ENCODE data around the gene ODAPH.

The ODAPH gene

DNA sequence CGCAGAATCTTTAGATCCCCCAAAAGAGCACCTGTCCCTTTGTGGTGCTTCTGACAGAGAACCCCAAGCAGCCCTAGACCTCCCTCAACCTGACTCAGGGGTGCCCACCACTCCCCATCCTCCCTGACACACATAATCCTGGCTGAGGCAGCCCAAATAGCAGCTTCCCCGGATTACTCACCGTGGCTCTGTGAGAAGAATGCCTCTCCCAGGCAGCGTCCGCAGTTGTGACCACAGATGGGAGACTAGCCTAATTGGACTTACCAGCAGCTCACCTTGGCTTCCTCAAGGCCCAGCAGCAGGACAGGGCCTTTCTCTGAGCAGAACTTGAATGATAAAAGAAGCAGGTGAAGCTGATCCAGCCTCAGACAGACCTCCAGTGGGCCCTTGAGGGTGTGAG, 10.3 kb upstream of the ODAPH start:
- no peak for DNase-seq

DNA sequence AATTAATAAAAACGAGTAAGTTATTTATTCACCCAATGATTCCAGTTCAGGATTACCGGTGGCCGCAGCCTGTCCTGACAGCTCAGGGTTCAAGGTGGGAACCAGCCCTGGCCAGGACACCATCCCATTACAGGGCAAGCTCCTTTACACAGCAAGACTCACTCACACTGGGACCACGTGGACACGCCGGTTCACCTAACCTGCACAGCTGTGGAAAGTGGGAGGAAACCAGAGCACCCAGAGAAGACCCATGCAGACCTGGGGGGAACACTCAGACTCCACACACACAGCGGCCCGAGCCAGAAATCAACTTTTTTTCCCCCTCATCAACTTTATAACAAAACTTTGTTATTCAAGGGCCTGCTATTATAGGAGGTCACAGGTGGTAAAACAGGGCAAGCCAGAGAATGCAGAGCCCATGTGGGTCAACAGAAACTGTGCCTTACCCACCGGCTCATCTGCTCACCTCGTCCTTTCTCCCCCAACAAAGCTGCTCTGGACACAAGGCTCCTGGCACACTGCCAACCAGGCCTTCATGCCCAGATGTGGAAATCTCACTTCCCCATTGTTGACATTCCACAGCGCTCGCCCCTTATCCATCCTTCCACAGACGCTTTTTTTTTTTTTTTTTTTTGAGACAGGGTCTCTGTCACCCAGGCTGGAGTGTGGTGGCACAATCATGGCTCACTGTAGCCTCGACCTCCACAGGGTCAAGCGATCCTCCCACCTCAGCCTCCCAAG, 8.0 kb upstream of the ODAPH start:
- DNase-seq = no peak

DNA sequence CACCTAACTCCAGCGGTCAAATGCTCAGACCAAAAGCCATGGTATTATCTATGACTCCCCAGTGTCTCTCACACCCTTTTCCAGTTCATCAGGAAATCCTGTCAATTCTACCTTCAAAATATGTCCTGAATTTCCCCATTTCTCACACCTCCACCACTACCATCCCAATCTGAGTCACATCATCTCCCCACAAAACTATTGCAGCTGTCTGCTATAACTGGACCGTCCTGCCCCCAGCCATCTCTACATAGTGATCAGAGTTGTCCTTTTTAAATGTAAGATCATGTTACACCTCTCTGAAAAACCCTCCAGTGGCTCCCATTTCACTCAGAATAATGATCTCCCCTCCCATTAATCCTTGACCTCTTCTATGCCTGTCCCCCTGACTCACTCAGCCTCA, 6.8 kb upstream of the ODAPH start:
- no peak for DNase-seq

DNA sequence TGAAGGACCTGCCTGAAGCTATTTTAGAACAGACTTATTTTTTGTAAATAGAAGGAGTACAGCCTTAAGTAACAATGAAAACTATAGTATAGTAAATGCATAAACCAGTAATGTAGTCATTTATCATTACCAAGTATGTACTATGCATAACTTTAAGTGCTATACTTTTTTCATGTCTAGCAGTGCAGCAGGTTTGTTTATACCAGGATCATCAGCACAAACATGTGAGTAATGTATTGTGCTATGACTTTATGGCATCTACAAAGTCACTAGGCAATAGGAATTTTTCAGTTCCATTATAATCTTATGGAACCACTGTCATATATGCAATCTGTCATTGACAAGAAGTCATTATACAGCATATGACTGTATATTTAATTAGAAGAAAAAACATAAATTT, 3.4 kb upstream of the ODAPH start:
- DNase-seq = no peak

DNA sequence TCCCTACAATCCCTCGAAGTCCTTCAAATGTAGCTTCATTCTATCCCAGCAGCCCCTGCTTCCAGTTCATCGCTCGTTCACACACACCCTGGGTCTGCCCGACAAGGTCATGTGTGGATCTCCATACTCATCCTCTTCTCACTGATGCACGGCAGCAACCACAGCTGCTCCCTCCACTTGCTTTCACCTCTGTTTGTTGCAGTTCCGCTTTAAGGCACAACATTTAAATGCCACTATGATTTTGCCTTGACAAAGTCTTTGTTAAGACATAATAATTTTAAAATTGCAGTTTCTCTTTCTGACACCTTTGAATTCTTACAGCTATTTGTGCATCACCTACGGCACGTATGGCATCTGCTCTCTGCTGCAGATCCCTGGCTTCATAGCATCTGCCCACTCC, 1.8 kb downstream of the ODAPH start:
- DNase-seq = no peak

DNA sequence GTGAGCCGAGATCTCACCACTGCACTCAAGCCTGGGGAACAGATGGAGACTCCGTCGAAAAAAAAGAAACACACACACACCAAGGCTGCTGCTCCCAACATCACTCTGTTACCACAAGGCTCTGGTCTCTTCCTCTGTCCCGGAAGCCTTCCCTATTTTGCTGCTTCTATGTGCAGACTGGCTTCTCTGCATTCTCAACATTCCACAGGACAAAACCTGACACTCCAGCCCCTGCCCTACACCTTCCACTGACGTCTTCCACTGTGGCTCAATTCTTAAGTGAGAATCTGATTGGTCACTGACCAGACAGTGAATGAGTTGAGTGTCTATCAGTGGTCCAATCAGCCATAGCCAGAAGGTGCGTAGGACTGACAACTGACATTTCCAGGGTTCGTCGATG, 5.9 kb downstream of the ODAPH start:
- DNase-seq = no peak

DNA sequence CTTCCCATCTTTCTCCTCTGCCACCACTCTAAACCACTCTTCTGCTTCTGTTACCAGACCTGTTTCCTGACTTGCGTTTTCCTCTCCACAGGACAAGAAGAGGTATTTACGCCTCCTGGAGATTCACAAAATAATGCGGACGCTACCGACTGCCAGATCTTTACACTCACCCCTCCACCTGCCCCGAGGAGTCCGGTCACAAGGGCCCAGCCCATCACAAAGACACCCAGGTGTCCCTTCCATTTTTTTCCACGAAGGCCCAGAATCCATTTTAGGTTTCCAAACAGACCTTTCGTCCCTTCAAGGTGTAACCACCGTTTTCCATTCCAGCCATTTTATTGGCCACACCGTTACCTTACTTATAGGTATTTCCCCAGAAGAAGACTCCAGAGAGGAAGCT, 8.2 kb downstream of the ODAPH start:
- DNase-seq = no peak

DNA sequence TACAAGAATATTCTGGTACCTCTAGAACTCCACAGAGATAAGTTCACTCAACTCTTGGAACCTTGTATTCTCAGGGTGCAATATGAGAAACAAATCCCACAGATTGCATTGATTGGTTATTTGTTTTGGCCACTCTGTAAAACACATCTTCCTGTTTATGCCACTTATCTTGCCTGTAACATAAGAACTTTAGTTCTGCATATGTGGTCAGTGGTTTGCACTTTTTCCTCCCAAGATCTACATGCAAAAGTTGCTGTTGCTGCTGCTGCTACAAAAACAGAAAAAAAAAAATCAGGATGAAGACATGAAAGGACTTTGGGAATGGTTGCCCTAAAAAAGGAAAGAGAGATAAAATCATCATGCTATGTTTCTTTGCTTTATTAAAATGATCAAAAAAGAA, 9.6 kb downstream of the ODAPH start:
- DNase-seq = no peak

DNA sequence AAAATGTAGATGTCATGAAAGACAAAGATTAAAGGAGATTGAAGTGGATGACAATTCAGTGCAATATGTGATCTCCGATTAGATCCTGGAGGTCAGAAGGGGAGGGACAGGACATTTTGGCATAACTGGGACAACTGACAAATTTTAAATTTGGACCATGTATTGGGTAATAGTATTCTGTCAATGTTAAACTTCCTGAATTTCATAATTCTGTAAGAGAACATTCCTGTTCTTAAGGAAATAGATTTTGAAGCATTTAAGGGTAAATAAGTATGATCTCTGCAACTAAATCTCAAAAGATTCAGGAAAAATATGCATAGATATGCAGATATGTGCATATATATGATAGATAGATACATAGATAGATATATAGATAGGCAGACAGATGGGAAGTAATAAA, 11.0 kb downstream of the ODAPH start:
- DNase-seq = no peak

DNA sequence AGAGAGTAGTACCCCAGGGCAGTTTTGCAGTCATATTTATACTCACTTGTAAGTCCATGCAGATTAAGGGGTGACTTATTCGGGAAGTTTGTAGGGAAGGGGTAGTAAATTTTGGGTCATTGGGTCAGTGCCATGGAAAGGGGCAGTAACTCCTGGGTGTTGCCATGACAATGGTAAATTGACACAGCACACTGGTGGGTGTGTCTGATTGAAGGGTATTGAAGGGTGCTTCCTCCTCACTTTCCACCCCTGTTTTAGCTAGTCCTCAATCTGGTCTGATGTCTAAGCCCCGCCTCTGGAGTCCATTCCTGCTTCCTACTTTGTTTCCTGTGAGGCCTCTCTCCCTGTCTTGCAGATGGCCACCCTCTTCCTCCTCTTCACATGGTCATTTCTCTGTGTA, 11.9 kb downstream of the ODAPH start:
- no peak for DNase-seq

DNA sequence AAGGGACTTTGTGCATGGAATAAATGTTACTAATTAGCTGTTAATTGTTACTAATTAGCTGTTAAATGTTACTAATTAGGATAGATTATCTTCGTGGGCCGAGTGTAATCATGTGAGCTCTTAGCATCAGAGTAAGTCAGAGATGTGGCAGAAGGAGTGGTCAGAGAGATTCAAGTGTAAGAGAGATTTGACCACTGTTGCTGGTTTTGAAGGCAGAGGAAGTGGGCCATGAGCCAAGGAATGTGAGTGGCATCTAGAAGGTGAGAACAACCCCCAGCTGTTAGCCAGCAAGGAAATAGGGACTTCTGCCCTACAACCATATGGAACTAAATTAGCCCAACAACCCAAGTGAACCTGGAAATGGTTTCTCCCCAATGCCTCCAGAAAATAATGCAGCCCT, 28.2 kb downstream of the ODAPH start:
- no peak for DNase-seq

DNA sequence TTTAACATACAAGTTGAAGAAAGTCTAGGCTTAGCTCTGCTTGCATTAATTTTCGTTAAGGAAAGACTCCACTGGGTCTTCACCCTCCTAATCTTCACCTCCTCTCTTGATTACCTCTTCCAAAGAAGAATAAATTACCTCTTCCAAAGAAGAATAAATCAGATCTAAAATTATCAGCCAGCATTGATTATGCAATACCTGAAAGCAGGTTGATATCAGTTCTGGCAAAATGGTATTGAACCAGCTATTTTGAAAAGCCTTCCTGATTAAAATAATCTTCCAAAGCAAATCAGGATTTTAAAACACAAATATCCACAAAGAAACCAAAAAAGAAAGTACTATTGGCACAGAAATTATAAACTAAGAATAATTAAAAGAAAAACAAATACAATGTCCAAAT, 37.5 kb downstream of the ODAPH start:
- DNase-seq = no peak

DNA sequence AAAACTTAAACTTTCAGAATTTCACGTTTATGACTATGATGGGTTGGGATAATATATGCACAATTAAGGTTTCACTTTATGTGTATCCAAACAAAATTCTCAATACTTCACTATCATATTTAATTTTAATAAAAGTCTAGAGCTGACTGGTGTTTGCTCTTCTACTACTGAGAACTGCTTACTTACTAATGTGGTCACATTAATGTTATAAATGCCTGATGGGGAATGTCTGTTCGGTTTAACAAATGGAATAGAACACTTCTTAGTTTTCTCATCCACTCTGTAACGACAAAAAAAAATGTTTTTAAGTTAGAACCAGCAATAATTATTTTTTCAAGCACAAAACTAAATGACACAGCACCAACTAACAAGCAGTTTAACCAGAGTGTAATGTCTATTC, 40.2 kb downstream of the ODAPH start:
- DNase-seq = no peak

DNA sequence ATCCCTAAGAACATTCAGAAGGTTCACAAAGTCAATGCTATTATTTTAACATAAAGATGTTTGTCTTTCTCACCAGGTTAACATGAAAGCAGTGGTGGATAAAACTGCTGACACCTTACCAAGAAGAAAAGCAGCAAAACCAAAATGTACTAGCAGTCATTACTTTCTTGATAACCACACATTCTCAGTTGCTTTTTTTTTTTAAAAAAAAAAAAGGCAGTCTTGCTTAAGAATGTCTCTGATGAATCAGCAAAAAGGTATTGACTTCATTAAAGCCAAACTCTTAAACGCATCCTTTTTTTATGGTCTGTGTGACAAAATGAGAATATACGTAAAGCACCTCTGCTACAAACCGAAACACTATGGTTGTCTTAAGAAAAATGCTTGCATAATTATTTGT, 42.5 kb downstream of the ODAPH start:
- DNase-seq = no peak

DNA sequence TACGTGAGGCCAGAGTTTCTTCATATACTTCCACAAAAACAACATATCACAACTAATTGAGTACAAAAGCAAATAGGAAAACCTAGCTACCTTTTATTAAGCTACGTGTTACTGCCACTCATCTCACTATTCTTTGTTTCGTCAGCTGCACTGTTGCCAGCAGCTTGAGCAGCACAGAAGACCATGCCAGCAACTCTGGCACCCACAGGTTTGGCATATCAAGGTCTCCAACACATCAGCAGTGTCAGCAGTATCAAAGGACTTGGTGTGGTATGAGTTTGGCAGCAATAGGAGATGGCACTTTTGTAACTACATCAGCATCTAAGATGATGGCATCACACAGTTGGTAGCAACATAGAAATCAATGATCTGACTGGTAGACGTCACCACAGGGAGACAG, 43.8 kb downstream of the ODAPH start:
- DNase-seq = no peak

DNA sequence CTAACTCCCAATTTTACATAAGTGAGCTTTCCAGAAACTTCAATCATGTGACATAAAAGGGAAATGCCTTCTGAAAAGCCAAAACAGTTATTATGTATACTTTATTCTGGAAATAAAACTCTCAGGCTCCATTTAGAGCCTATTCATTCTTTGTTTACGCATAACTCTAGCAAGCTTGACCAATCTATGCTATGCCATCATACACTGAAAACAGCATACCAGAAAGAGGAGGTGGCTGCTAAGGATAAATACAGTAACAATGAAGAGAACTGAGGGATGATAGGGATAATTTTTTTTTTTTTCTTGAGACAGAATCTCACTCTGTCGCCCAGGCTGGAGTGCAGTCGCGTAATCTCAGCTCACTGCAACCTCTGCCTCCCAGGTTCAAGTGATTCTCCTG, 50.1 kb downstream of the ODAPH start:
- DNase-seq = no peak

DNA sequence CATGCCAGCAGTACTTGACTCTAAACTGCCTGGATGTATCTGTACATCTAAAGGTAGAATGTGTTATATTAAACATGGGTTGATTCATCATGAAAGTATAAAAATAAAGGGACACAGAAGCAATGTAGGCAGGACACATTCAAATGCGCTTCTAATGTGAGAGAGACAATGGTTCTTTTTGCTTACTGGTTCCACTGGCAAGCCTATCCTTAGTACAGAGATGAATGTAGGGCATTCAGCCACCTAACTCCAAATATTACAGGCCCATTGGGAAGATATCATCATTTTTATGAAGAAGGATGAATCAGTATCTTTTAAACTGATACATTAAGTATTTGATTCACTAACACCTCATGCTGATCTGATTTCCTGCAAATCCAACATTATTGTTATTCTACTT, 56.4 kb downstream of the ODAPH start:
- DNase-seq = no peak

Measured in activated effector memory CD4-positive, alpha-beta T cell treated with Interleukin-2 at 50 U/mL for 16 hours (primary cell).